Breast epithelium (tissue), 4 donors: ENCODE data around the gene PDE6A. TPM values are rescaled to one million over a fixed set of nuclear protein-coding genes. Genes with fewer than 3 reads are reported as not detected.

ENCODE experiments used
- DNase-seq, 2 donors: peaks; one replicate each; pipeline ENCODE4 v3.0.0-alpha.2; 2019; ENCODE audit warnings: low spot score in 2 of 2
- H3K27ac ChIP-seq, 2 donors: fragments of 200-600 bp; sonication (generic) in 1 of 2; one replicate each; pipeline ENCODE4 v1.5.1; 2016 to 2019; ENCODE audit warnings: mild to moderate bottlenecking in 1 of 2
- H3K27me3 ChIP-seq, 2 donors: fragments of 200-600 bp; sonication (generic) in 1 of 2; one replicate each; pipeline versions ENCODE4 v1.5.1 to v1.6.0; 2017 to 2019; ENCODE audit warnings: control low read depth in 1 of 2, mild to moderate bottlenecking in 1 of 2
- H3K36me3 ChIP-seq: fragments of 200-600 bp; one replicate; pipeline ENCODE4 v1.5.1; 2019
- H3K4me1 ChIP-seq, 2 donors: fragments of 200-600 bp; sonication (generic); one replicate each; pipeline ENCODE4 v1.5.1; 2016 to 2019; ENCODE audit warnings: control low read depth in 1 of 2
- H3K4me3 ChIP-seq, 3 donors: fragments of 200-600 bp; sonication (generic); 1 replicate in 2 of 3; 2 replicates in 1 of 3; pipeline ENCODE4 v1.5.1; 2016 to 2019; ENCODE audit warnings: mild to moderate bottlenecking in 3 of 3, moderate library complexity in 2 of 3
- H3K9me3 ChIP-seq, 2 donors: fragments of 200-600 bp; sonication (generic) in 1 of 2; one replicate each; pipeline ENCODE4 v1.5.1; 2016 to 2019; ENCODE audit warnings: control low read depth in 1 of 2
- POLR2A ChIP-seq: fragments of 450-650 bp; IDR thresholded peaks from one replicate; pipeline ENCODE4 v1.6.1; 2016; ENCODE audit warnings: antibody characterized with exemption, mild to moderate bottlenecking, moderate library complexity
- POLR2AphosphoS5 ChIP-seq, 3 donors: sonication (generic); formaldehyde crosslinking; IDR thresholded peaks; one replicate each; pipeline ENCODE4 v1.6.1; 2017; ENCODE audit warnings: antibody characterized with exemption in 3 of 3
- intact Hi-C: fragments of 100-400 bp; cut with DNase I; formaldehyde crosslinking; loops from one replicate; pipeline ENCODE4 v1.15.1; 2023; ENCODE audit warnings: low total_unique reads
- total RNA-seq, 3 donors: library from RNA; depleted of rRNA; stranded (reverse); fragments of >200 nt; gene quantifications; one replicate each; pipeline ENCODE4 v1.1.0, GENCODE V29; 2016
- TF ChIP-seq, protein P1 (sequence below), 3 donors: fragments of 450-650 bp; IDR thresholded peaks; one replicate each; pipeline ENCODE4 v1.5.1; 2016 to 2017; ENCODE audit warnings: antibody characterized with exemption in 3 of 3, mild to moderate bottlenecking in 3 of 3, moderate library complexity in 3 of 3

The PDE6A gene
- total RNA-seq, 3 donors from 2014 or later: under 0.01 to 0.15 TPM; not detected in 1

DNA sequence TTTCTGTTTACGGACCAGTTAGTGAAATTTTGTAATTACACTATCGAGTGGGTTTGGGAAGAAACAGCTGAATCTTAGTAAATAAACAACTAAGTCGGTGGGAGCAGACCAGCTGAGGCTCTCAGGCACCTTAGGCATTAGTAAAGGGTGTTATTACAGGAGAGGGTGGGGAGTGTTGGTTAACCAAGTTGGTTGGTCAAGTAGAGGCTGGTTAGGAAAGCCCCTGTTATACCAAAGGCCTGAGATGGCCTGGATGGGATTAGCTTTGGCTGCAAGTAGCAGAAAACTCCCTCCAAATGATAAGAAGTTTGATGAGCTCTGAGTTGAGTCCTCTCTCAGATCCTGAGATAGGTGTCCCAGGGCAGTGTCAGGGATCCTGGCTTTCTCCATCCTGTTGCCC is 133.1 kb downstream of the PDE6A start:
- no peak for DNase-seq
- Histone ChIP-seq H3K36me3 (no peaks in the 10 kb centered on the region), H3K9me3 (no peaks in the 10 kb centered on the region), H3K27ac (no peak overlapping the region), H3K27me3 (no peaks in the 10 kb centered on the region), H3K4me3 (no peak overlapping the region), H3K4me1 (no peaks in the 10 kb centered on the region)
- intact Hi-C loops: no loop called here
- TF ChIP-seq, protein P1, sequence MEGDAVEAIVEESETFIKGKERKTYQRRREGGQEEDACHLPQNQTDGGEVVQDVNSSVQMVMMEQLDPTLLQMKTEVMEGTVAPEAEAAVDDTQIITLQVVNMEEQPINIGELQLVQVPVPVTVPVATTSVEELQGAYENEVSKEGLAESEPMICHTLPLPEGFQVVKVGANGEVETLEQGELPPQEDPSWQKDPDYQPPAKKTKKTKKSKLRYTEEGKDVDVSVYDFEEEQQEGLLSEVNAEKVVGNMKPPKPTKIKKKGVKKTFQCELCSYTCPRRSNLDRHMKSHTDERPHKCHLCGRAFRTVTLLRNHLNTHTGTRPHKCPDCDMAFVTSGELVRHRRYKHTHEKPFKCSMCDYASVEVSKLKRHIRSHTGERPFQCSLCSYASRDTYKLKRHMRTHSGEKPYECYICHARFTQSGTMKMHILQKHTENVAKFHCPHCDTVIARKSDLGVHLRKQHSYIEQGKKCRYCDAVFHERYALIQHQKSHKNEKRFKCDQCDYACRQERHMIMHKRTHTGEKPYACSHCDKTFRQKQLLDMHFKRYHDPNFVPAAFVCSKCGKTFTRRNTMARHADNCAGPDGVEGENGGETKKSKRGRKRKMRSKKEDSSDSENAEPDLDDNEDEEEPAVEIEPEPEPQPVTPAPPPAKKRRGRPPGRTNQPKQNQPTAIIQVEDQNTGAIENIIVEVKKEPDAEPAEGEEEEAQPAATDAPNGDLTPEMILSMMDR (IDR thresholded peaks at IDR 0.05): no peak
- TF ChIP-seq POLR2A (no peak), POLR2AphosphoS5 (IDR thresholded peaks at IDR 0.05) (no peak)

DNA sequence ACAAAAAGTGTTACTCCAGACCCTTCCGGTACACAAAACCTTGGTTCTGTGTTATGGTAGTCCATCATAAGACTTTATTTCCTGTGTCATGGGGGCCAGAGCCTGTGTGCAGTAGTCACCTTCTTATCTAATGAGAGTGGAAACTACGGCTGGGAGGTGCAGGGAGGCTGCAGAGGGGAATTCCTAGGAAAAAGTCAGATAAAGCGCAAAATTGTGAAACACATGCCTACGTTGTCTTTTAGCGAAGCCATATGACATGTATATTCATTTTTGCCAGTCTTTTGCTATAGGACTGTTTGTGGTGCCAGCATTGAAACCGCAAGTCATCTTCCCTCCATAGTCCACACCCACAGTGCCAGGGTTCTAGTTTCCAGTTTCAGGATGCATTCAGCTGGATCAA is 133.7 kb downstream of the PDE6A start:
- H3K27me3 ChIP-seq: no peaks in the 10 kb centered on the region
- no peak overlapping the region for H3K27ac ChIP-seq
- no peak for DNase-seq
- no peaks in the 10 kb centered on the region for H3K36me3 ChIP-seq
- H3K4me3 ChIP-seq: no peak overlapping the region
- intact Hi-C loops: no loop called here
- H3K4me1 ChIP-seq: peaks cover 0 to 4% of the 10 kb centered on the region in 2 donors
- H3K9me3 ChIP-seq: no peaks in the 10 kb centered on the region
- TF ChIP-seq POLR2A (no peak), POLR2AphosphoS5 (IDR thresholded peaks at IDR 0.05) (no peak)

- no peak for DNase-seq
- TF ChIP-seq POLR2A (no peak), POLR2AphosphoS5 (IDR thresholded peaks at IDR 0.05) (no peak)
- TF ChIP-seq, protein P1 (IDR thresholded peaks at IDR 0.05): no peak
- no peak overlapping the region for H3K27ac ChIP-seq
- H3K4me3 ChIP-seq: no peak overlapping the region
- no peaks in the 10 kb centered on the region for H3K36me3 ChIP-seq
- intact Hi-C loops: no loop called here
- H3K9me3 ChIP-seq: no peaks in the 10 kb centered on the region
- H3K27me3 ChIP-seq: no peaks in the 10 kb centered on the region
- peaks cover 0 to 4% of the 10 kb centered on the region in 2 donors for H3K4me1 ChIP-seq
Measured at GRCh38 chr5:149809931-149810691, 134.5 kb downstream of the PDE6A start.

DNA sequence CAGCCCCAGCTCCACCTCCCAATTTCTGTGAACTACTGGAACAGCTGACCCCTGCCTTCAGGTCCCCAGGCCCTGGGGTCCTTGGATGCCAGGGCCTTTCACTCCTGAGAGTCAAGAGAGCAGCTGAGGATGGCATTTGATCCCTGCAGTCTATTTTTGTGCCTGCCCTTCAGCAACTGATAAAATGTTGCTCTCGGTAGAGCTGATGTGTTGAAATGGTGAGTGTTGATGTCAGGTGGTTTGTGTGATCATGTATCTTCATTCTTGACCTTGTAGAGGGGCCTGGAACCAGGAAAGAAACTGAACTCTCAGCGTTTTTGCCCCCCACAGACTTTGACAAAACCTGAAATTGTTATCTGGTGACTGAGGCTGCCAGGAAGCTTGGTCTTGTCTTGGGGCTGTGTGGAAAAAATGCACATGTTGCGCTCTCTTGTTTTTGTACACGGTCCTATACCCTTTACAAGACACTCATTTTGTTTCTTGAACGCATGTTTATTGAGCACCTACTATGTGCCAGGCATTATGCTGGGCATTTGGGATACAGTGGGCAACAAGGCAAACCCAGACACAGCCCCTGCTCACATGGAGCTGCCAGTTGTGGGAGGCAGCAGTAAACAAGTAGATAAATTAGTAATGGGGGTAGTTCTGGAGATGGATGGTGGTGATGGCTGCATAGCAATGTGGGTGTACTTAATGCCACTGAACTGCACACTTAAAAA is 136.2 kb downstream of the PDE6A start:
- H3K4me1 ChIP-seq: peaks cover 0 to 4% of the 10 kb centered on the region in 2 donors
- no peak for DNase-seq
- TF ChIP-seq POLR2A (no peak), POLR2AphosphoS5 (IDR thresholded peaks at IDR 0.05) (no peak)
- TF ChIP-seq, protein P1 (IDR thresholded peaks at IDR 0.05): no peak
- no peaks in the 10 kb centered on the region for H3K9me3 ChIP-seq
- intact Hi-C loops: no loop called here
- H3K27ac ChIP-seq: no peak overlapping the region
- no peaks in the 10 kb centered on the region for H3K36me3 ChIP-seq
- H3K27me3 ChIP-seq: no peaks in the 10 kb centered on the region
- H3K4me3 ChIP-seq: no peak overlapping the region

Other genes with a start within 250 kb of the PDE6A start
- 1 to 10 TPM; 3.9 to 5.8 (median 4.7) TPM for gene PPARGC1B, start 214.5 kb downstream of the PDE6A start, total RNA-seq
- gene SLC26A2, start 16.0 kb upstream of the PDE6A start, total RNA-seq: 100 to 1,000 TPM in 1 of 3 donors, 10 to 100 TPM in 2; 10.6 to 103 (median 30.2) TPM
- gene TIGD6, start 55.9 kb upstream of the PDE6A start, total RNA-seq: 10 to 100 TPM in 1 of 3 donors, 1 to 10 TPM in 2; 5.6 to 11.0 (median 5.6) TPM
- gene HMGXB3, start 55.9 kb upstream of the PDE6A start, total RNA-seq: 10 to 100 TPM; 35.2 to 80.9 (median 57.7) TPM
- 10 to 100 TPM; 11.5 to 79.0 (median 24.1) TPM for gene CSF1R, start 141.8 kb upstream of the PDE6A start, total RNA-seq
- 100 to 1,000 TPM in 2 of 3 donors, 10 to 100 TPM in 1; 53.7 to 243 (median 146) TPM for gene PDGFRB, start 211.1 kb upstream of the PDE6A start, total RNA-seq
- 1 to 10 TPM in 1 of 3 donors, not detected in 2; 1.3 TPM for gene CDX1, start 222.0 kb upstream of the PDE6A start, total RNA-seq
- gene SLC6A7, start 245.3 kb upstream of the PDE6A start, total RNA-seq: under 1 TPM in 2 of 3 donors, not detected in 1; 0.15 to 0.16 TPM